Erythroblast (primary cell): Measurements from ENCODE around the gene NHSL2.
A peak's percentile ranks its signal among the peaks of the same experiment; 100 is the strongest.

Source experiments
- DNase-seq, 2 experiments: peaks; one replicate each; lab custom pipeline; 2025; lab: John Stamatoyannopoulos, UW
- GATA1 ChIP-seq: IDR thresholded peaks from 2 replicates; pipeline ENCODE4 v1.6.1; 2011; ENCODE audit warnings: low read depth, mild to moderate bottlenecking, control low read depth, low read length, moderate library complexity
- POLR2A ChIP-seq: IDR thresholded peaks from 2 replicates; pipeline ENCODE4 v1.6.1; 2011; ENCODE audit warnings: mild to moderate bottlenecking, low read length

Gene NHSL2

GRCh38 chrX:72023071-72023470, 112.4 kb downstream of the NHSL2 start:
- DNase-seq: peak; percentile 2 to 26
- TF ChIP-seq GATA1 (no peak), POLR2A (no peak)

- DNase-seq: no peak
- no peak for TF ChIP-seq POLR2A
- TF ChIP-seq GATA1: no peak
Measured at GRCh38 chrX:72025236-72025770, 114.7 kb downstream of the NHSL2 start.

DNA sequence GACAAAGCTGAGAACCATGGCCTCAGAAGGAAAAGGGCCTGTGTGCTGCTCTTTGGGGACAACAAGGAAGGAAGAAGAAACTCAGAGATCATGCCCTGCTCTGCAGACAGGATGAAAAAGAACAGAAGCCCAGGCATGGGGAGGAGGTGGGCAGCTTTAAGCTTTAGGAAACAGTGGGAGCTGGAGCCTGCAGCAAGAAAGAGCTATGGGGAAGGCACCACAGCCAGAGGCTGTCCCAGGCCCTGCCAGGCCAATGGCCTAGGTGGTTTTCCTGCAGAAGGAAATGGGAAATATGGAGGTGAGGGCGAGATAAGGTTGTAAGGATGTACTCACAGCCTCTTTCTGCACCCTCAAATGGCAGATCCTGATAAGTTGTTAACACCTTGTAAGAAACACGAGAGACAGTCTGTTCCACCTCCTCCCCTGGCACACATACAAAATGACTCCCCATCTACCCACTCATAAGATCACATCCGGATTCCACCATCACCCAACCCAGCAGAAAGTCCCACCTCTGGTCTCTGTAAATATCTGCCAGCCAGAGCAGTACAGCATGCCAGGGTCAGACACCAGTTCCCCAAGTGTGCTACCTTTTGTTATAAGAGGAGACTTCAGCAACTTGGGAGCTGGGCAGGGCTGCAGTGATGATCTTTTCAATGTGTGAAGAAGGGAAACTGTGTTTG, 115.8 kb downstream of the NHSL2 start:
- no peak for DNase-seq
- no peak for TF ChIP-seq GATA1
- TF ChIP-seq POLR2A: no peak

- DNase-seq: peak in 1 of 2 experiments; percentile 1
- TF ChIP-seq POLR2A (no peak), GATA1 (no peak)
Measured at GRCh38 chrX:72027024-72027913, 116.6 kb downstream of the NHSL2 start.

- TF ChIP-seq POLR2A (no peak), GATA1 (no peak)
Measured at GRCh38 chrX:72027914-72028307, 117.3 kb downstream of the NHSL2 start.

DNA sequence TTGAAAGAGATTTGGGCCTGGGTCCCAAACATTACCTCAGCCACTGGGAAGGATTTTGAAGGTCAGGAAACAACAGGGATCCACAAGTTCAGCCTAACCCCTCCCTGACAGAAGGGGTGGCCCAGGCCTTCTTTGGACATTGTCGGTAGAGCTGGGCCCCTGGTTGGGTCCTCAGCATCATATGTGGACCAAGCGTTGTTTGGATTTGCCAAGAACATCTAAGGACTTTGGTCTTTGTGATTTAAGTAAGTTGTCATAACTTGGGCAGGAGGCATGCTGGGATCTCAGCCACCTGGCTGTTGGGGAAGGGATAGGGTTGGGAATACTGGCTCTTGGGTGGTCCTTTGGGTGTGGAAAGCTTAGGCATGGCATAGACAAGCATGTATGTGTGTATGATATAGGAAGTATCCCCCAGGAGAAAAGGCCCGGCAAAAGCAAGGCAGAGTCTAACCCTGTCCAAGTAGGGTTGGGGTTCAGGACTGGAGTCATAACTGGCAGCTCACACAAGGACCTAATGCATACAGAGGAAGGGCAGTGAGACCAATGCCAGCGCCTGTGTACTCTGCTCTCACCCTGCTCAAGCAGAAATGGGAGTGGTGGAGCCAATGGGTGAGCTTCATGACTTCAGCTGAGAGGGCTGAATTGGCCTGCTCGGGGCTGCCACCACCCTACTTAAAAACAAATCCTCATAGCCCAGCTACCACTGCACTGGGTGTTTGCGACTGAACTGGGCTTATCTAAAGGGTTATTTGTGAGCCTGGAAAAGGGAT, 118.2 kb downstream of the NHSL2 start:
- DNase-seq: no peak
- TF ChIP-seq GATA1 (no peak), POLR2A (no peak)

More at GRCh38 chrX:72027914-72028307, 117.3 kb downstream of the NHSL2 start:
- no peak for DNase-seq

GRCh38 chrX:72029483-72030411, 119.1 kb downstream of the NHSL2 start:
- TF ChIP-seq POLR2A: no peak
- TF ChIP-seq GATA1: no peak
- DNase-seq: no peak

DNA sequence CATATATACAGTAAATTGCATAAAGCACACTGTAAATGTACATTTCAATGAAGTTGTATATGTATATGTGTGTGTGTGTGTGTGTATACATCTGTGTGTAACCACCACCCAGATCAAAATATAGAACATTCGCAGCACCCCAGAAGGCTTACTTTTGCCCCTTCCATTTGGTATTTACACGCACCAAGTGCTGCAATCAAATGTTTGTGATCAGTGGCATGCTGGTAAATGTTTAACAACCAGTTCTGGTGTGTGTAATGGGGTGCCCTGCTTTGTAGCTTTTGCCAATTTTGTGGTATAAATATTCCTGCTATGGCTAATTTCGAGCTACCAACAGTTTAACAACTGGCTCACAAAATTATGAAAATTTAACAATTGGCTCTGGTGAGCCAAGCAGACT, 119.8 kb downstream of the NHSL2 start:
- TF ChIP-seq POLR2A: no peak
- no peak for TF ChIP-seq GATA1
- DNase-seq: no peak

GRCh38 chrX:72031118-72031517, 120.5 kb downstream of the NHSL2 start:
- DNase-seq: no peak
- TF ChIP-seq POLR2A: no peak
- TF ChIP-seq GATA1: no peak

DNA sequence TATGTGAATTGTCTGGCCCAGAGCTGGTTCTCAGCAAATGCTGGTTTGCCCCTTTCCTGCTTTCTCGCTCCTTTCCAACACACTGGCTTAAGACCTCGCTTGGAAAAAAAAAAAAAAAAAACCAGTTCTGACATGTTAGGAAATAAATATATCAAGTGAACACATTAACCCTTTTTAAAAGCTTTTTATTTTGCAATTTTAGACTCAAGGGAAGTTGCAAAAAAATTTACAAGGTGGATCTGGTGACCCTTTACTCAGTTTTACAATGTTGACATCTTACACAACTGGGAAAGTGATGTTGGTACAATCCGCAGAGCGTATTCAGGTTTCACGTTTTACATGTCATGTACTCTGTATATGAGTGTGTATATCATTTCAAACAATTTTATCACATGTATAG, 121.0 kb downstream of the NHSL2 start:
- DNase-seq: no peak
- TF ChIP-seq GATA1: no peak
- no peak for TF ChIP-seq POLR2A

GRCh38 chrX:72037601-72038000, 127.0 kb downstream of the NHSL2 start:
- no peak for TF ChIP-seq POLR2A
- no peak for TF ChIP-seq GATA1

GRCh38 chrX:72038016-72038415, 127.4 kb downstream of the NHSL2 start:
- TF ChIP-seq POLR2A (no peak), GATA1 (no peak)

More at GRCh38 chrX:72037601-72038000, 127.0 kb downstream of the NHSL2 start:
- no peak for DNase-seq

GRCh38 chrX:72038868-72039267, 128.2 kb downstream of the NHSL2 start:
- no peak for DNase-seq
- TF ChIP-seq POLR2A (no peak), GATA1 (no peak)

More at GRCh38 chrX:72038016-72038415, 127.4 kb downstream of the NHSL2 start:
- no peak for DNase-seq
